NCI-H1092 (cell line): ENCODE data around the gene RTN4R.

Experiments used
- DNase-seq: peaks from one replicate; lab custom pipeline; 2025; lab: John Stamatoyannopoulos, UW

Gene RTN4R

GRCh38 chr22:20228939-20229272 lies 39.2 kb downstream of the RTN4R start:
- DNase-seq: no peak

- DNase-seq: no peak
Measured at GRCh38 chr22:20228055-20228938, 39.8 kb downstream of the RTN4R start.

DNA sequence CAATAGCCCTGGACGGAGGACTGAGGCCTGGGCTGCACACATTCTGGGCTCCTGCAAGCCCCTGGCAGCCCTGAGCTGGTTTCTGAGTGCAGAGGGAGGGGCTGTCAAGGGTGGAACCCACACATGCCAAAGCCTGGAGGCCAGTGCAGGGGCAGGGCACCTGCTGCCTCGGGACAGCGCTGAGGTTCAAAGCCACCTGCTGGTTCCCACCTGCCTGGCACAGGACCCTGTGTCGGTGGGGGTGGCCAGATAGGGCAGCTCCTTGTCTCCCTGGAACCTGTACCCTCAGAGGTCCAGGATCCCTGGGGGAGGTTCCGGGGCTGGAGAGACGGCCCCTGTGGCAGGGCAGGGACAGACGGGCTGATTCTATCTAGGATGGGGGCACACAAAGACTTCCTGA lies 40.8 kb downstream of the RTN4R start:
- DNase-seq: no peak

GRCh38 chr22:20226760-20227350 lies 41.3 kb downstream of the RTN4R start:
- no peak for DNase-seq

DNA sequence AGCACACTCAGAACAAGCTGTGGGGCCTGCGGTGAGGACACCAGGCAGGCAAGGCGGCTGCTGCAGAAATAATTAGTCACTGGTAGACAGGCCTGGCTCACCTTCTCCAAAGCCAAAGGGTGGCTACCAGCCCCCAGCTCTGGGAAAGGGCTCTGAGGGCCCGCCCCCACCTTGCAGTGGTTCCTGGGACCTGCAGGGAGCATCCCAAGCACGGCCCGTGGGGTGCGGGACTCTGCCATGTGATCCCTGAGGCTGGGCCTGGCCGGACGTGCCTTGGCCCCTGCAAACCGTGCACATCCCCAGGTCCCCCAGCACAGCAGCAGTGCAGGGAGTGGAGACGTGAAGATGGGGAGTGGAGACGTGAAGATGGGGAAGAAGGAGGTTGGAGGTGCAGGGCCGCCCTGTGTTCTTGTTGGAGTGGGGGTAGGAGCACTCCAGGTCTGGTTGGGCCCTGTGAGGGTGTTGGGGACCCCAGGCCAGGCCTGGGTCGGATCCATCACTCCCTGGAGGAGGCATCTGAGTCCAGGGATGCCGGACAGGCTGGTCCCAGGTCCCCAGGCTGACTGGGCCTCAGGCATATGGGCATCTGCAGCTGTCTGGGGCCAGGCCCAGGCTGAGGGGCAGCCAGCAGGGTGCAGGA lies 41.9 kb downstream of the RTN4R start:
- no peak for DNase-seq

DNA sequence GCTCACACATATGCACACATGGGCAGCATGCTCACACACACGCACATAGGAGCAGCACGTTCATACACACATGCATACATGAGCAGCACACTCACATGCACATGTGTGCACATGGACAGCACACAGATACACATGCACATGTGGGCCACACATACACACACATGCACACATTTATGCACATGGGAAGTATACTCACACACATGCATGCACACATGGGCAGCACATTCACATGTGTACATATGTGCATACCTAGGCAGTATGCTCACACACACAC lies 42.5 kb downstream of the RTN4R start:
- no peak for DNase-seq

DNA sequence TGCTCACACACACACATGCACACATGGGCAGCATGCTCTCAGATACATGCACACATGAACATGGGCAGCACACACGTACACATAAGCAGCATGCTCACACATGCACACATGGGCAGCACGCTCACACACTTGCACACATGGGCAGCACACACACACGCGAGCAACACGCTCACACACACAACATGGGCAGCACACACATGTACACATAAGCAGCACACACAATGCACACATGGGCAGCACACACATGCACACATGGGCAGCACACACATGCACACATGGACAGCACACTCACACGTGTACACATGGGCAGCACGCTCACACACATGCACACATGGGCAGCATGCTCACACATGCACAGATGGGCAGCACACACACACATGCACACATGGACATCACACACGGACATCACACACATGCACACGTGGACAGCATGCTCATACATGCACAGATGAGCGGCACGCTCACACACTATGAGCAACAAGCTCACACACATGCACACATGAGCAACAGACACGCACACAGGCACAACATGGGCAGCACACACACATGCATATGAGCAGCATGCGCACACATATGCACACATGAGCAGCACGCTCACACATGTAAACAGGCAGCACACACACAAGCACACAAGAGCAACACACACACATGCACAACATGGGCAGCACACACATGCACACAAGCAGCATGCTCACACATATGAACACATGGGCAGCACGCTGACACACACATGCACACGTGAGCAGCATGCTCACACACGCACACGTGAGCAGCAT lies 43.0 kb downstream of the RTN4R start:
- no peak for DNase-seq

- no peak for DNase-seq
Measured at GRCh38 chr22:20224256-20224626, 43.9 kb downstream of the RTN4R start.

GRCh38 chr22:20223421-20224255 lies 44.5 kb downstream of the RTN4R start:
- DNase-seq: no peak

DNA sequence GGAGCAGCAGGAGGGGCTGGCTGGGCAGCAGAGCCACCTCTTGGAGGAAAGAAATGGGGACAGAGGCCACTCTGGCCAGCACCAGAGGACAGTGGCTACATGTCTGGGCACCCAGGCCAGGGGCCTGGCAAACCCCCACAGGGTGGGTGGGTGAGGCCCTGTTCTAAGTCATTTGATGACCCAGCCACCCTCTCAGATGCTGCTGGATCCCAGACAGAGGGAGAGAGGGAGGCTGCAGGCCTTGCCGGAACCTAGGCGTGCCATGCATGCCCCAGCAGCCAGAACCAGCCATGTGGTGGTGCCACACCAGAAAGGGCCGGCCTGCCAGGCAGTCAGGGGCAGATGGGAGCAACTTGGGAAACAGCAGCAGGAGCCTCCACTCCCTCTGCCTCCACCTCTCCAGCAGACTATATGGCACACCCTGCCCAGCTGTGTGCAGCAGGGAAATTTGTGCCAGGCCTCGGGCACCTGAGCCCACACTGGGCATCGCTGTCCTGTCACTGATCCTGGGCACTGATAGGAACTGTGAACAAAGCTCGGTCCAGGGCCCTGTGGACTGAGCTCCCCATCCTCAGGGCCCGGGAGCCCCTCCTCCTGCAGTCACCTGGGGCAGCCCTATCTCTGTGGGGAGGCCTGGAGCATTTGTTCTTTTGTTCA lies 45.2 kb downstream of the RTN4R start:
- no peak for DNase-seq

GRCh38 chr22:20221421-20222340 lies 46.4 kb downstream of the RTN4R start:
- no peak for DNase-seq

GRCh38 chr22:20220629-20221026 lies 47.5 kb downstream of the RTN4R start:
- DNase-seq: no peak

DNA sequence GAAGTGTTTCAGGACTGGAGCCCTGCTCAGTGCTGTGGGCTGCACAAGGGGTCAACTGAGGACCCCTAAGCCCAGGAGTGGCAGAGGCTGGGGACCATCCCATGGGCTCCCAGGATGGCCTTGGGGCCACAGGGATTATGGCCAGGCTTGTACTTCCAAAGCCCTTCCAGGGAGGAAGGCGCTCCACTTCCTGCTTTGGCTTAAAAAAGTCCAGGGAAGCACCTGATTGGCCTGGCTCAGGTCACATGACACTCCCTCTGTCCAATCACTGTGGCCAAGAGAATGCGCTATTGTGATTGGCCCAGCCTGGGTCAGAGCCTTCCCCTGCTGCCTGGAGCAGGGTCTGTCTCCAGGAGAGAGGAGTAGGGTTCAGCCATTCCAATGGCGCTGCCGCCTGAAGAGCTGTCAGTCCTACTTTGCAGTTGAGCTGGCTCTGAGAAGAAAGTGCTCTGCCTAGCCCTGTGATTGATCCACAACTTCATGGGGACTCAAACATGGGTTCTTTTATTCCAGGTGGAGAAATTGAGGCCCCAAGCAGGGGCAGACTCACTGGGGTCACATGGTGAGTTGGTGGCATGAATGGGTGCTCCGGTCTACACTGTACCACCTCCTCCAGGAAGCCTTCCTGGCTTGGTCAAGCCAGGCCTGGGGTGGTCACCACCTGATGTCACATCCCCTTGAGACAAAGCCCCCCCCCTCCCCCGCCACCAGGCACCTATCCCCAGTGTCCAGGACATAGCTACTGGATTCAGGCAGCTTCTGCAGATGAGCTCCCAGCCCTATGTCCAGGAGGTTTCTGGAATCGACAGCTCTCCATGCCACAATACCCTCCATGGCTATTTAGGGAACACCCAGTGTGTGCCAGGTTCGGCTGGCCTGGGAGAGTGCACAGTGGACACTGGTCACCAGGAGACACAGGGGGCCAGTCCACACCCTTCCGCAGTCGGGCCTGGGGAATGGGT lies 48.2 kb downstream of the RTN4R start:
- no peak for DNase-seq

DNA sequence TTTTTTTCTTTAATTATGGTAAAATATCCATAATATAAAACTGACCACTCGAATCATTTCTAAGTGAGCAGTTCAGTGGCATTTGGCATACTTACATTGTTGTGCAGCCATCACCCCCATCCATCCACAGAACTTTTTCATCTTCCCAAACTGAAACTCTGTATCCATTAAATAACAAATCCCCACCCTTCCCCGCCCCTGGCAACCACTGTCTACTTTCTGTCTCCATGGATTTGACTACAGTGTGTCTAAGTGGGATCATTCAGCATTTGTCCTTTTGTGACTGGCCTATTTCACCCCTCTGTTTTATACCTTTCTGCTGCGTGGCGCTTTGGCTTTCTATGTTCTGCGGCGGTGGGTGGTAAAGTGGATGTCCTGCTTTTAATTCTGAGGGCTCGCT lies 49.1 kb downstream of the RTN4R start:
- DNase-seq: no peak

- DNase-seq: no peak
Measured at GRCh38 chr22:20218326-20218872, 49.7 kb downstream of the RTN4R start.

GRCh38 chr22:20217563-20217962 lies 50.6 kb downstream of the RTN4R start:
- no peak for DNase-seq

- no peak for DNase-seq
Measured at GRCh38 chr22:20216863-20217499, 51.1 kb downstream of the RTN4R start.

GRCh38 chr22:20215742-20216141 lies 52.4 kb downstream of the RTN4R start:
- DNase-seq: no peak
